Limb (tissue), 2 donors: ENCODE data around the gene PHF23.
"Not testable (repeated sequence)": the region's sequence is repeated elsewhere in the genome, so short reads cannot be mapped to it uniquely, and the experiment has no call there.

ENCODE experiments used
- DNase-seq, 2 donors: peaks; one replicate each; pipeline ENCODE4 v3.0.0-alpha.2; 2016; ENCODE audit errors: extremely low spot score in 2 of 2

Gene PHF23

DNA sequence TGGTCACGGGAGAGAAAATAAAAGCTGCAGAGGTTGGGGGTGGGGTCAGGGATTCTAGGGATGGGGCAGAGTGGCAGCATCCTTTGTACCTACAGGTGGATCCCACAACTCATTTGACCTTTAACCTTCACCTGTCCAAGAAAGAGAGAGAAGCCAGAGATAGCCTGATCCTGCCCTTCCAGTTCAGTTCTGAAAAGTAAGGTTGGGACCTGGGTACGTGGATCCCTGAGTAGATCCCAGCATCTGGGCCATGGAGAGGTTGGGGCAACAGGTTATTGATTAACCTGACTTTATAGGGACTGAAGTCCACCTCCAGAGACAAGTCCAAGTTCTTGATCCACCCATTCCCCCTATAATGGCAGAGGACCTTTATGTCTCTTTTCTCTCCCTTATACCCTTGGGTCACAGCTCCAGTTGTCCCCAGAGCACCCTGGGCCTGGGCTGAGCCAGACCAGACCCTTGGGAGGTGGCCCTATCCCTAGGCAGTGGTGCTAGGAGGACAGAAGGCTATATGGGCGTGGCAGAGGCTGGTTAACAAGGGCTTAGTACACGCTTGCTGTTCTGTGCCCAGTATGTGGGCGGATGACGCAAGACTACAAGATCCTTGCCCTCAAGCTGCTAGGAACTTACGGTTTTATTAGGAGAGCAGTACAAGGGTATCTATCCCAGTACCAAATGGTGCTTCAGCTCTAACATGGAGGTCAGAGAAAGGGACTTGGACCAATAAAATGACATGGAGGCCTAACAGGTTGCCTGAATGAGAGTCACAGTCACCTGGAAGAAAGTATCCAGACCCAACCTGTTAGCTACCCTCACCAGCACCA lies 19.7 kb upstream of the PHF23 start:
- DNase-seq: no peak

GRCh38 chr17:7256766-7257456 lies 17.7 kb upstream of the PHF23 start:
- no peak for DNase-seq

GRCh38 chr17:7254511-7254910 lies 15.3 kb upstream of the PHF23 start:
- DNase-seq: no peak

- DNase-seq: no peak
Measured at GRCh38 chr17:7253082-7253481, 13.8 kb upstream of the PHF23 start.

DNA sequence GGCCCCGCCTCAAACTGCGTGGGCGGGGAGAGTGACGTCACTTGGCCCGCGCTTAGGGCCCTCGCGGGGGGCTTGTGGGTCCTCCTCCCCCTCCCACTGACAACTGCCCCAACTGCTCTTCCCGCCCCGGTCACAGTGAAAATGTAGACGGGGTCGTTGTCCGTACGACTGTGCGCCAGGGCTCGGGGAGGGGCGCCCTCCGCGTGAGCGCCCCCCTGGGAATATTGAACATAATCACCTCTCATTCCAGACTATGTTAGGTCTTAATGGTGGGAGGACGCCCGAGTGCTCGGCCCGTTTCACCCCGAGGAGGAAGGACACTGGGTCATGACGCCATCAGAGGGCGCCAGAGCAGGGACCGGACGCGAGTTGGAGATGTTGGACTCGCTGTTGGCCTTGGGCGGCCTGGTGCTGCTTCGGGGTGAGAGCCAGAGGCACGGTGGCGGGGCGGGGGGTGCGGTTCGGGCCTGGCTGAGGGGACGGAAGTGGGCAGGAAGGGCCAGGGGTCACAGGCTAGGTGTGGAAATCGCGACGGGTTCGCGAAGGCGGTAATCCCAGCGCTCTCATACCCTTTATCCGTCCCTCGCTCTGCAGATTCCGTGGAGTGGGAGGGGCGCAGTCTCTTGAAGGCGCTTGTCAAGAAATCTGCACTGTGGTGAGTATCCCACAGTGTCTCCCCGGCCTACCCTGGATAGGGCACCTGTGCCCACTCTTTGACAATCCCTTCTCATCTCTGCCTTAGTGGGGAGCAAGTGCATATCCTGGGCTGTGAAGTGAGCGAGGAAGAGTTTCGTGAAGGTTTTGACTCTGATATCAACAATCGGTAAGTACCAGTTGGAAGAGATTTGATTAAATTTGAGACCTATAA lies 13.2 kb upstream of the PHF23 start, which contains the start of gene ELP5:
ELP5 (plus strand) TSS at position 40 of the 868 bp plus-strand sequence; CDS start at position 376, 336 bp downstream.
- peak; percentile 93 to 95 for DNase-seq

DNA sequence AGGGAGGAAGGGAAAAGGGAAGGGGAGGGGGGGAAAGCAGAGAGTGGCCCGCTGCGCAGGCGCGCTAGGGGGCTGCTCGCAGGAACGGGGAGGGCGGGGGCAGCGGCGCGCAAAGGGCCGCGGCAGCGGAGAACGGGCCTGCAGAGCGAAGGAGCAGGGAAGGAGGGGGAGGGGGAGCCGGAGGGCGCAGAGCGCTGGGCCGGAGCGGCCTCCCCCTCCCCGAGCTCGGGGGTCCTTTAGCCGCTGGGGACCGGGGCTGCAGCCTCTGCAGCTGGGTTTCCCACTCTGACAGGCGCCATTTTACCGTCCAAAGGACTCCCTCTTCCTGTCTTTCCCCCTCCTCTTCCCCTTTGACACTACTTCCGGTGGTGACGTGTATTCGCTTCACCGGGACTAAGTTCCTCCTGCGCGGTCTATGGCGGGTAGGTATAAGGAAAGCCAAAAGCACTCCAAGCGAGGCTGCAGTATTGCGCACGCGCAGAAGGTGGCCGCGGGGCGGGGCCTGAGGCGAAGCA lies 12.5 kb upstream of the PHF23 start, which contains the start of gene CTDNEP1:
CTDNEP1 (minus strand) TSS at position 74 of the 515 bp plus-strand sequence. CDS start 438 bp downstream, outside the sequence.
- DNase-seq: peak; percentile 99 to 100

GRCh38 chr17:7250695-7251627 lies 11.7 kb upstream of the PHF23 start:
- no peak for DNase-seq

GRCh38 chr17:7249830-7250229 lies 10.6 kb upstream of the PHF23 start:
- no peak for DNase-seq

- no peak for DNase-seq
Measured at GRCh38 chr17:7249214-7249613, 10.0 kb upstream of the PHF23 start.

GRCh38 chr17:7248796-7249195 lies 9.5 kb upstream of the PHF23 start:
- DNase-seq: no peak

GRCh38 chr17:7246779-7247178 lies 7.5 kb upstream of the PHF23 start:
- no peak for DNase-seq

DNA sequence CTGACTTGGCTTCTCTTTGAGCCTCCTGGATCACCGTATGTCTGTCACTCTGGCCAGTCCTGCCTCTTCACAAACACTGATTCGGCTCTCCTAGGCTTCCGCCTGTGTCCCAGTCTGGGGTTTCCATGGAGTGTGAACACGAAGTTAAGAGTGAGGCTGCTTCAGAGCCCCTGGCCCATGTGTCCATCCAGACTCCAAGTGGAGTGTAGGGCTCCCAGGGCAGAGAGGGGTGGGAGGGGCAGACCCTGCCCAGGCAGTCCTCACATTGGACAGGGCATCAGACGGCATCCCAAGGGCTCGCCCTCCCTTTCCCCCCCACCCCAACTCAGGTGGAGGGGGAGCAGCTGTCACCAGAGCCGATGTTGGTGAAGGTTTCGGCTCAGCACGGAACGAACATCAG lies 4.6 kb upstream of the PHF23 start:
- DNase-seq: not testable (repeated sequence)

DNA sequence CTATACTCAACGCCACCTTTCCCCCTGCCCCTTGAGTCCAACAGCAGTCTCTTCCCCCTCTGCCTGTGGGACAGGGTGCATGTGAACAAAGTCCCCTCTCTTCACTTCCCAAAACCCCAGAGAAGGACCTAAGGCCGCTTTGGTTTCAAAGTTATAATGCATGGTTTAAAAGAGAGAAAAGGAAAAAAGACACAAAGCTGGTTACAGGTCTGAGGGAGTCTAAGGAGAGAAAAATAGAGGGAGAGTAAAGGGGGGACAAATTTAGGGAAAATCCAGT lies 4.1 kb upstream of the PHF23 start:
- DNase-seq: no peak

GRCh38 chr17:7242717-7243452 lies 3.6 kb upstream of the PHF23 start:
- peak; percentile 96 to 97 for DNase-seq

DNA sequence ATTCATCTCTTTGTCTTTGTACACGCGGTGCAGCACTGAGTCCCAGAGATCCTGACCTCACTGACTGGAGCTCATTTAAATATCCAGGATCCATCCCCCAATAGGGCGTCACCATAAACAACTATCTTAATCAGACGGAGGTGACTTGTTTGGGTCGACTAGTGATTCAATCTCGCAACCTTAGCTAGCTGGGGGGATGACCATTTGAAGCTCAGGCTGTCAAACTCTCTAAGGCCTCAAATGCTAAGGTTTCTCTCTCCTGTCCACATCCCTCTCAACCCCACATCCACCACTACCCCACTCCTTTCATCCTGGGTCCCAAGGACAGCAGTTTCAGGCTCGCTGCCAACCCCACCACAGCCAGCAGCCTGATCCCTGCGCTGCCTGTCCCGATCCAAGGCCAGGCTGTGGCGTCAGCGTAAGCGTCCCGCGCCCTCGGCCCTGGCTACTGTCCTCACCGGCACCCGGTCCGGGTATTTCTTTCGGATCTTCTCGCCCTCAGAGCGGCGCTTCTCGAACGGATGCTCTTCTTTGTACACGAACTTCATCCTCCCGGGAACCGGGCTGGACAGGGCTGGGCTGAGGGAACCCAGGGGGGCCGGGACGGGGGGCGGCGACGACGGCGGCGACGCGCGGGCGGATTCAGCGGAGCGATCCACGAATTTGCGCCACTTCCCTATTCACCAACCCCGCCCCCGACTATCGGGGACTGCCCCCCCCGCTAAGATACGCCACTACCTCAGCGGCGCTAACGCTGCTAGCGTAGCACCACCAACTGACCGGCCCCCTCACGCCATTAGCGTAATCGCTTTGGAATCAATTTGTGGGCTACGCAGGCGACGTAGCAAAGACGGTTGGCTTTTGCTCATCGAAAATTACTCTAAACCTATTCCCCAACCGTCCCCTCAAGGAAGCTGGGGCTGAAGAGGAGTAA lies 2.8 kb upstream of the PHF23 start, which contains the start of gene GABARAP:
GABARAP (minus strand) TSS at position 667 of the 934 bp plus-strand sequence; CDS start at position 548, 119 bp downstream.
- peak; percentile 96 to 99 for DNase-seq

DNA sequence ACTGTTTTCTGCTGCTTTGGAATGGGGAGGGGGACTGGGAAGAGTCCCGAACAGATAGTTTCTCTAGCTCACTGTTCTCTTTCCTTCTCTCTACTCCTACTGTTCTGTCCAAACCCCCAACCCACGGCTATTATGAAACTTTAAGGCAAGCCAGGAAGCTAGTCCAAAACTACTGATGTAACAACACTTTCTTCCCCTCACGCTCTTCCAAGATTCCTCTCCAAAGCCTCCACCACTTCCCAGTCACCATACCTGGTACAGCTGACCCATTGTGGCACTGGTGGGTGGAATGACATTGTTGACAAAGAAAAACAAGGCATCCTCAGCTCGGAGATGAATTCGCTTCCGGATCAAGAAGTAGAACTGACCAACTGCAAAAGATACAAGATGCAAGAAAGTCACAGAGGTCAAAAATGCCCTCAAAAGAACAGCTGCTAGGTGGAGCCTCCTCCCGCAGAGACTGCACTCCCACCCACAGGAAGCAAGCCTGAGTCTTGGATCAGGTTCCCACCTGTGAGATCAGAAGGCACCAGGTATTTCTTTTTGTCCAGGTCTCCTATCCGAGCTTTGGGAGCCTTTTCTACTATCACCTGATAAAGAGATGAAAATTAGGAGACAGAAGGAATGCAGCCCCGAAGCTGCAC lies 2.0 kb upstream of the PHF23 start:
- no peak for DNase-seq

DNA sequence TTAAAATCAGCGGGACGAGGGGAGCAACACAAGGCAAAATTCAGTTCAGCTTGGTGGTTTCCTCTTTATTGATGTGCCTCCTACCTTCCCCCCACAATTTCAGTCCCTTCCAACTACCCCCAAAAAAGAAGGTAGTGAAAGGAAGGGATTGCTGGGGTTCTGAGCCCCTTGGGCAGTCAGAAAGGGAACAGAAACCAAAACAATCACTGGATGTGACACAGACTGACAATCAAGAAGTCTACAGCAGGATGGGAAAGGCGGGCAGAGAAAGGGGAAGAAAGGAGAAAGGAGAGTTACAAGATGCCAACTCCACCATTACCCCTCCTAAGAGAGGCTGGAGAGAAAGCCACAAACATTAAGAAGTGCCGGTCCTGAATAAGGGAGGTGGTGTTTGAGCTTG lies 1.1 kb upstream of the PHF23 start:
- DNase-seq: no peak
